Measurements from ENCODE around the gene ADIG. TPM values are rescaled to one million over a fixed set of nuclear protein-coding genes. Genes with fewer than 3 reads are reported as not detected.

ADIG gene
- total and polyA plus RNA-seq, 2 of the 13 experiments (the other 11 are each of a cell fraction or from before 2014, with no cell fraction given) = 0.15 TPM; not detected in 1

GRCh38 chr20:38589967-38590675 lies 9.1 kb downstream of the ADIG start (continued):
- TF ChIP-seq HOXA7 (CRISPR knock-in tag; IDR thresholded peaks at IDR 0.05) (0 out of 2 replicates have a peak, but pooled peaks have one; percentile 37), ARNT (IDR thresholded peaks at IDR 0.05) (0 out of 2 replicates have a peak, but pooled peaks have one; percentile 83), LCORL (IDR thresholded peaks at IDR 0.05) (peak; percentile 63; the same call in 1 of the 2 replicates), LCORL (CRISPR knock-in tag; IDR thresholded peaks at IDR 0.05) (no peak), ZNF562 (CRISPR knock-in tag; IDR thresholded peaks at IDR 0.05; ENCODE audit: borderline replicate concordance) (no peak), FOXK2 (IDR thresholded peaks at IDR 0.05) (peak; percentile 36), NFRKB (IDR thresholded peaks at IDR 0.05) (peak; percentile 12; the same call in 1 of the 2 replicates), MATR3 (CRISPR knock-in tag; IDR thresholded peaks at IDR 0.05) (no peak), MNT (IDR thresholded peaks at IDR 0.05) (peak; percentile 31; the same call in 1 of the 2 replicates), ZNF839 (CRISPR knock-in tag; IDR thresholded peaks at IDR 0.05; ENCODE audit: borderline replicate concordance) (no peak), ATF7 (IDR thresholded peaks at IDR 0.05) (peak; percentile 57; the same call in 1 of the 2 replicates), ATF7 (CRISPR knock-in tag; IDR thresholded peaks at IDR 0.05) (no peak), ZSCAN21 (CRISPR knock-in tag; IDR thresholded peaks at IDR 0.05; ENCODE audit: borderline replicate concordance) (0 out of 2 replicates have a peak, but pooled peaks have one; percentile 66), ZNF607 (CRISPR knock-in tag; IDR thresholded peaks at IDR 0.05; ENCODE audit: borderline replicate concordance) (no peak), TRIM22 (IDR thresholded peaks at IDR 0.05) (peak; percentile 95)

All from HepG2 (cell line).